Panc1 (cell line): Measurements from ENCODE around the gene IPO5.

ENCODE experiments used
- POLR2AphosphoS5 ChIP-seq: IDR thresholded peaks from 2 replicates; pipeline ENCODE4 v1.6.1; 2012; ENCODE audit warnings: mild to moderate bottlenecking, low read depth, low read length, moderate library complexity
- SIN3A ChIP-seq: IDR thresholded peaks from 2 replicates; pipeline ENCODE4 v1.6.1; 2012; ENCODE audit warnings: low read depth, mild to moderate bottlenecking, low read length, moderate library complexity, borderline replicate concordance; ENCODE audit not compliant: insufficient read depth
- TCF7L2 ChIP-seq: IDR thresholded peaks from 2 replicates; pipeline ENCODE4 v1.6.1; 2011; ENCODE audit warnings: mild to moderate bottlenecking, low read depth, low read length, inconsistent platforms
- TF ChIP-seq, protein P1 (sequence below): fragments of 450-650 bp; IDR thresholded peaks from 2 replicates; pipeline ENCODE4 v1.5.1; 2017; ENCODE audit warnings: mild to moderate bottlenecking
- TF ChIP-seq, protein P2 (sequence below), 2 experiments: IDR thresholded peaks; 2 replicates each; pipeline ENCODE4 v1.6.1; 2011 to 2012; ENCODE audit warnings: low read depth in 2 of 2, control low read depth in 1 of 2, low read length in 1 of 2, mild to moderate bottlenecking in 1 of 2, moderate library complexity in 1 of 2; ENCODE audit not compliant: insufficient read depth in 1 of 2

DNA sequence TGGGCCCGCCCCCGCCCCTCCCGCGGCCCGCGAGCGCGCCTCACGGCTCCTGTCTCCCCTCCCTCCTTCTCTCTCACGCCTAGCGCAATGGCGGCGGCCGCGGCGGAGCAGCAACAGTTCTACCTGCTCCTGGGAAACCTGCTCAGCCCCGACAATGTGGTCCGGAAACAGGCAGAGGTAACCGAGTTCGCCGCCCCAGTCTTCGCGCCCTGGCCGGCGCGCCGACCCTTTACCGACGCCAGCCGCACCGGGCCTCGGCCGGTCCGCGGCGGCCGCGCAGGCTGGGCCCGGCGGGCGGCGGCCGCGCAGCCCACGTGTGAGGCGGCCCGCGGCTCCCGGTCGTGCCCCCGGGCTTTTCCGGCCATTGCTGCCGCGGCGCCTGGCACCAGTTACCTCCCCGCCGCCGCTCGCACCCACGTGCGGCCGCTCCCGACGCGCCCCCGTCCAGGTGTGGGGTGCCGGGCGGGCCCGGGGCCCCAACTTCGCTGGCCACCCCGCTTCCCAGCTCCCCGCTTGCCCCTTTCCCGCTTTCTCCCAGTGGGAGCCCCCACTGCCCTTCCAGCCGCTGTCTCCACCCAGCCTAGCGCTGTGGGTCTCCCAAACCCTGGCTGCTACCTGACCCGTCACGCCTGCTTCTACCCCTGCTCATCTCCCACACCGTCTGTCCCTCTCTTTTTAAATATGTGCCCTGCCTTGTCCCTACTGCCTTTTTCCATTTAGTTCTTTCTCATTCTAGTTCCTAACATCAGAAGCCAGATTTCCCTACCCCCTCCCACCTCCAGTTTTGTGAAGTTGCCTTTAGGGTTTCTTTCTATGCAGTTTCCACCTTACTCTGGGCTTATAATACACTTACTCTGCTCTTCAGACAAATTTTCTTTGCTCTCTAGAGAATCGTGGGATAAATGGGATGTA, 23.4 kb downstream of the IPO5 start:
- TF ChIP-seq, protein P1, sequence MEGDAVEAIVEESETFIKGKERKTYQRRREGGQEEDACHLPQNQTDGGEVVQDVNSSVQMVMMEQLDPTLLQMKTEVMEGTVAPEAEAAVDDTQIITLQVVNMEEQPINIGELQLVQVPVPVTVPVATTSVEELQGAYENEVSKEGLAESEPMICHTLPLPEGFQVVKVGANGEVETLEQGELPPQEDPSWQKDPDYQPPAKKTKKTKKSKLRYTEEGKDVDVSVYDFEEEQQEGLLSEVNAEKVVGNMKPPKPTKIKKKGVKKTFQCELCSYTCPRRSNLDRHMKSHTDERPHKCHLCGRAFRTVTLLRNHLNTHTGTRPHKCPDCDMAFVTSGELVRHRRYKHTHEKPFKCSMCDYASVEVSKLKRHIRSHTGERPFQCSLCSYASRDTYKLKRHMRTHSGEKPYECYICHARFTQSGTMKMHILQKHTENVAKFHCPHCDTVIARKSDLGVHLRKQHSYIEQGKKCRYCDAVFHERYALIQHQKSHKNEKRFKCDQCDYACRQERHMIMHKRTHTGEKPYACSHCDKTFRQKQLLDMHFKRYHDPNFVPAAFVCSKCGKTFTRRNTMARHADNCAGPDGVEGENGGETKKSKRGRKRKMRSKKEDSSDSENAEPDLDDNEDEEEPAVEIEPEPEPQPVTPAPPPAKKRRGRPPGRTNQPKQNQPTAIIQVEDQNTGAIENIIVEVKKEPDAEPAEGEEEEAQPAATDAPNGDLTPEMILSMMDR = no peak
- 0 out of 2 replicates have a peak, but pooled peaks have one; percentile 66 for TF ChIP-seq SIN3A
- no peak for TF ChIP-seq TCF7L2
- 0 out of 2 replicates have a peak, but pooled peaks have one; percentile 50 for TF ChIP-seq POLR2AphosphoS5
- TF ChIP-seq, protein P2, sequence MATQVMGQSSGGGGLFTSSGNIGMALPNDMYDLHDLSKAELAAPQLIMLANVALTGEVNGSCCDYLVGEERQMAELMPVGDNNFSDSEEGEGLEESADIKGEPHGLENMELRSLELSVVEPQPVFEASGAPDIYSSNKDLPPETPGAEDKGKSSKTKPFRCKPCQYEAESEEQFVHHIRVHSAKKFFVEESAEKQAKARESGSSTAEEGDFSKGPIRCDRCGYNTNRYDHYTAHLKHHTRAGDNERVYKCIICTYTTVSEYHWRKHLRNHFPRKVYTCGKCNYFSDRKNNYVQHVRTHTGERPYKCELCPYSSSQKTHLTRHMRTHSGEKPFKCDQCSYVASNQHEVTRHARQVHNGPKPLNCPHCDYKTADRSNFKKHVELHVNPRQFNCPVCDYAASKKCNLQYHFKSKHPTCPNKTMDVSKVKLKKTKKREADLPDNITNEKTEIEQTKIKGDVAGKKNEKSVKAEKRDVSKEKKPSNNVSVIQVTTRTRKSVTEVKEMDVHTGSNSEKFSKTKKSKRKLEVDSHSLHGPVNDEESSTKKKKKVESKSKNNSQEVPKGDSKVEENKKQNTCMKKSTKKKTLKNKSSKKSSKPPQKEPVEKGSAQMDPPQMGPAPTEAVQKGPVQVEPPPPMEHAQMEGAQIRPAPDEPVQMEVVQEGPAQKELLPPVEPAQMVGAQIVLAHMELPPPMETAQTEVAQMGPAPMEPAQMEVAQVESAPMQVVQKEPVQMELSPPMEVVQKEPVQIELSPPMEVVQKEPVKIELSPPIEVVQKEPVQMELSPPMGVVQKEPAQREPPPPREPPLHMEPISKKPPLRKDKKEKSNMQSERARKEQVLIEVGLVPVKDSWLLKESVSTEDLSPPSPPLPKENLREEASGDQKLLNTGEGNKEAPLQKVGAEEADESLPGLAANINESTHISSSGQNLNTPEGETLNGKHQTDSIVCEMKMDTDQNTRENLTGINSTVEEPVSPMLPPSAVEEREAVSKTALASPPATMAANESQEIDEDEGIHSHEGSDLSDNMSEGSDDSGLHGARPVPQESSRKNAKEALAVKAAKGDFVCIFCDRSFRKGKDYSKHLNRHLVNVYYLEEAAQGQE (IDR thresholded peaks at IDR 0.05; ENCODE audit: insufficient read depth in 1 of 2, low read depth in 2 of 2, low read length in 1 of 2) = no peak
